Astrocyte (in vitro differentiated cells and primary cell): Measurements from ENCODE around the gene FAM222A.

ENCODE experiments used
- EZH2 ChIP-seq: IDR thresholded peaks from 2 replicates; pipeline ENCODE4 v1.6.1; 2012; ENCODE audit warnings: mild to moderate bottlenecking, low read length, inconsistent platforms; ENCODE audit not compliant: insufficient read depth
- TF ChIP-seq, protein P1 (sequence below): IDR thresholded peaks from 2 replicates; pipeline ENCODE4 v1.5.1; 2011; ENCODE audit warnings: low read depth, mild to moderate bottlenecking, inconsistent platforms, low read length, moderate library complexity; ENCODE audit not compliant: insufficient read depth

DNA sequence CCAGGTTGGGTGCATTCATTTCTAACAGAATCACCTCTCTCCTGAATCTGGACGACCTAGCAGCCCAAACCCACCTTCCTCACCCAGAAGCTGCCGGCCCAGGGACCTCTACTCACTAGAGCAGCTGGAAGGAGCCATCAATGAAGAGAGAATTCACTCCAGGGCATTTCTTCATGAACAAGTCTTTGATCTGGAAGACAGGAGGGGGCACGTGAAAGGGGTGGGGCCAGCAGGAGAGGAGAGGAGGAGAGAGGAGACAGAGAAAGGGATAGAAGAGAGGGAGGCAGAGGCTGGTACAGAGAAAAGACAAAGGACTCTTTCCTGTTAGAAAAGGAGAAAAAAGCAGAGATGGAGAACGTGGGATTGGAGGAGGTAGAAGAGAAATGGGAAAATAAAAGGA, 79.8 kb downstream of the FAM222A start:
- TF ChIP-seq, protein P1, sequence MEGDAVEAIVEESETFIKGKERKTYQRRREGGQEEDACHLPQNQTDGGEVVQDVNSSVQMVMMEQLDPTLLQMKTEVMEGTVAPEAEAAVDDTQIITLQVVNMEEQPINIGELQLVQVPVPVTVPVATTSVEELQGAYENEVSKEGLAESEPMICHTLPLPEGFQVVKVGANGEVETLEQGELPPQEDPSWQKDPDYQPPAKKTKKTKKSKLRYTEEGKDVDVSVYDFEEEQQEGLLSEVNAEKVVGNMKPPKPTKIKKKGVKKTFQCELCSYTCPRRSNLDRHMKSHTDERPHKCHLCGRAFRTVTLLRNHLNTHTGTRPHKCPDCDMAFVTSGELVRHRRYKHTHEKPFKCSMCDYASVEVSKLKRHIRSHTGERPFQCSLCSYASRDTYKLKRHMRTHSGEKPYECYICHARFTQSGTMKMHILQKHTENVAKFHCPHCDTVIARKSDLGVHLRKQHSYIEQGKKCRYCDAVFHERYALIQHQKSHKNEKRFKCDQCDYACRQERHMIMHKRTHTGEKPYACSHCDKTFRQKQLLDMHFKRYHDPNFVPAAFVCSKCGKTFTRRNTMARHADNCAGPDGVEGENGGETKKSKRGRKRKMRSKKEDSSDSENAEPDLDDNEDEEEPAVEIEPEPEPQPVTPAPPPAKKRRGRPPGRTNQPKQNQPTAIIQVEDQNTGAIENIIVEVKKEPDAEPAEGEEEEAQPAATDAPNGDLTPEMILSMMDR, result no peak
- no peak for TF ChIP-seq EZH2
